Osteoblast (primary cell): Measurements from ENCODE around the gene HTRA3. TPM values are rescaled to one million over a fixed set of nuclear protein-coding genes. Genes with fewer than 3 reads are reported as not detected.

Experiments used
- DNase-seq: peaks from one replicate; pipeline ENCODE4 v3.0.0; 2011; ENCODE audit warnings: low spot score, mixed read lengths; ENCODE audit not compliant: insufficient read length; ENCODE audit errors: missing footprints
- H2AFZ ChIP-seq: 2 replicates; pipeline ENCODE4 v1.6.0; 2011; ENCODE audit warnings: mild to moderate bottlenecking, low read length
- H3K27ac ChIP-seq: 2 replicates; pipeline ENCODE4 v1.5.1; 2011; ENCODE audit warnings: mild to moderate bottlenecking, low read depth, low read length, moderate library complexity
- H3K27me3 ChIP-seq: 2 replicates; pipeline ENCODE4 v1.6.0; 2012; ENCODE audit warnings: mild to moderate bottlenecking, control low read depth, inconsistent platforms, low read length, moderate library complexity; ENCODE audit not compliant: insufficient read depth
- H3K36me3 ChIP-seq: 2 replicates; pipeline ENCODE4 v1.5.1; 2011; ENCODE audit warnings: mild to moderate bottlenecking, low read length, control low read depth, moderate library complexity; ENCODE audit not compliant: insufficient read depth
- H3K4me1 ChIP-seq: 2 replicates; pipeline ENCODE4 v1.5.1; 2011; ENCODE audit warnings: mild to moderate bottlenecking, low read length, control low read depth, moderate library complexity; ENCODE audit not compliant: insufficient read depth
- H3K4me2 ChIP-seq: 2 replicates; pipeline ENCODE4 v1.6.0; 2011; ENCODE audit warnings: mild to moderate bottlenecking, low read length; ENCODE audit not compliant: insufficient read depth
- H3K4me3 ChIP-seq: fragments of 200-600 bp; sonication (generic); 3 replicates; pipeline ENCODE4 v1.5.1; 2012; ENCODE audit warnings: mild to moderate bottlenecking, low read length, inconsistent platforms; ENCODE audit not compliant: insufficient read depth
- H3K79me2 ChIP-seq: 2 replicates; pipeline ENCODE4 v1.6.0; 2012; ENCODE audit warnings: mild to moderate bottlenecking, low read length, control low read depth, inconsistent platforms; ENCODE audit not compliant: insufficient read depth
- H3K9me3 ChIP-seq: 2 replicates; pipeline ENCODE4 v1.5.1; 2011; ENCODE audit warnings: low read depth, low read length, control low read depth
- H4K20me1 ChIP-seq: 2 replicates; pipeline ENCODE4 v1.6.0; 2012; ENCODE audit warnings: mild to moderate bottlenecking, low read length, control low read depth; ENCODE audit not compliant: insufficient read depth
- total RNA-seq: library from RNA; depleted of rRNA; stranded (reverse); fragments of >200 nt; gene quantifications from 2 replicates; pipeline ENCODE4 v1.2.3, GENCODE V29; 2012
- TF ChIP-seq, protein P1 (sequence below): IDR thresholded peaks from 2 replicates; pipeline ENCODE4 v1.5.1; 2011; ENCODE audit warnings: mild to moderate bottlenecking, low read depth, low read length, moderate library complexity; ENCODE audit errors: extremely low read depth

HTRA3 gene
- total RNA-seq, 1 donor: 4.0 TPM

DNA sequence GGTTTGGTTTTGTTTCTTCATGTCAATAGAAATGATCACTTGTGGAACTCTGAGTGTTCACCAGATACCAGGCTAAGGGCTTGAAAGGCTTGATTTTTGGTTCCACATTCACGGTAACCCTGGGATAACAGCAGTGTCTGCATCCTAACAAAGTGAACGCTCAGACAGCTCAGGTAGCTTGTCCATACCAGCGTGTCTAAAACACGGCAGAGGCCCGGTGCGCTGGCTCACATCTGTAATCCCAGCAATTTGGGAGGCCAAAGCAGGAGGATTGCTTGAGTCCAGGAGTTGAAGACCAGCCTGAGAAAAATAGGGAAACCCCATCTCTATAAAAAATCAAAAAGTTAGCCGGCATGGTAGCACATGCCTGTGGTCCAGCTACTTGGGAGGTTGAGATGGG lies 49.0 kb downstream of the HTRA3 start:
- Histone ChIP-seq H3K4me3 (no peak overlapping the region), H3K4me1 (peaks cover 11% of the 10 kb centered on the region), H3K4me2 (no peak overlapping the region), H4K20me1 (no peaks in the 10 kb centered on the region), H3K79me2 (no peaks in the 10 kb centered on the region), H3K9me3 (no peaks in the 10 kb centered on the region), H3K36me3 (no peaks in the 10 kb centered on the region), H2AFZ (no peak overlapping the region), H3K27me3 (peaks cover 7% of the 10 kb centered on the region), H3K27ac (no peak overlapping the region)
- TF ChIP-seq, protein P1, sequence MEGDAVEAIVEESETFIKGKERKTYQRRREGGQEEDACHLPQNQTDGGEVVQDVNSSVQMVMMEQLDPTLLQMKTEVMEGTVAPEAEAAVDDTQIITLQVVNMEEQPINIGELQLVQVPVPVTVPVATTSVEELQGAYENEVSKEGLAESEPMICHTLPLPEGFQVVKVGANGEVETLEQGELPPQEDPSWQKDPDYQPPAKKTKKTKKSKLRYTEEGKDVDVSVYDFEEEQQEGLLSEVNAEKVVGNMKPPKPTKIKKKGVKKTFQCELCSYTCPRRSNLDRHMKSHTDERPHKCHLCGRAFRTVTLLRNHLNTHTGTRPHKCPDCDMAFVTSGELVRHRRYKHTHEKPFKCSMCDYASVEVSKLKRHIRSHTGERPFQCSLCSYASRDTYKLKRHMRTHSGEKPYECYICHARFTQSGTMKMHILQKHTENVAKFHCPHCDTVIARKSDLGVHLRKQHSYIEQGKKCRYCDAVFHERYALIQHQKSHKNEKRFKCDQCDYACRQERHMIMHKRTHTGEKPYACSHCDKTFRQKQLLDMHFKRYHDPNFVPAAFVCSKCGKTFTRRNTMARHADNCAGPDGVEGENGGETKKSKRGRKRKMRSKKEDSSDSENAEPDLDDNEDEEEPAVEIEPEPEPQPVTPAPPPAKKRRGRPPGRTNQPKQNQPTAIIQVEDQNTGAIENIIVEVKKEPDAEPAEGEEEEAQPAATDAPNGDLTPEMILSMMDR: no peak
- no peak for DNase-seq

DNA sequence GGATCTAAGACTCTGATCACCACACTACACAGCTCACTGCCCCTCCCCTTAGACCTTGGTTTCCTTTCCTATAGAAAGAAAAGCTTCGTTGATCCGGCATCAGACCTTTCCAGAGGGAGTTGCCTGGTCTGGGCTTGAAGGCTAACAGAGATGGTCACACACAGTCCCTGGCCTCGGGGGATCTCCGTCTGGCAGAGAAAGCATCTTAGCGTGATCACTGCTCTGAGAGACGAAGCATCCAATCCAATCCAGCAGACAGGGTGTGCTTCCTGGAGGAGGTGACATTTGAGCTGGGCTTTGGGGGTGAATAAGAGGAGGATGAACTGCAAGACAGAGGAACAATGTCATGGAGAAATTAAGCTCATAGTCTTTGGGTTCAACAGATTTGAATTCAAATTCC lies 49.5 kb downstream of the HTRA3 start:
- no peaks in the 10 kb centered on the region for H3K79me2 ChIP-seq
- TF ChIP-seq, protein P1: no peak
- H3K4me2 ChIP-seq: no peak overlapping the region
- peak; percentile 38 for DNase-seq
- no peaks in the 10 kb centered on the region for H3K36me3 ChIP-seq
- H3K27ac ChIP-seq: no peak overlapping the region
- H2AFZ ChIP-seq: no peak overlapping the region
- peaks cover 11% of the 10 kb centered on the region for H3K4me1 ChIP-seq
- H3K4me3 ChIP-seq: no peak overlapping the region
- H3K9me3 ChIP-seq: no peaks in the 10 kb centered on the region
- H3K27me3 ChIP-seq: peaks cover 7% of the 10 kb centered on the region
- no peaks in the 10 kb centered on the region for H4K20me1 ChIP-seq

DNA sequence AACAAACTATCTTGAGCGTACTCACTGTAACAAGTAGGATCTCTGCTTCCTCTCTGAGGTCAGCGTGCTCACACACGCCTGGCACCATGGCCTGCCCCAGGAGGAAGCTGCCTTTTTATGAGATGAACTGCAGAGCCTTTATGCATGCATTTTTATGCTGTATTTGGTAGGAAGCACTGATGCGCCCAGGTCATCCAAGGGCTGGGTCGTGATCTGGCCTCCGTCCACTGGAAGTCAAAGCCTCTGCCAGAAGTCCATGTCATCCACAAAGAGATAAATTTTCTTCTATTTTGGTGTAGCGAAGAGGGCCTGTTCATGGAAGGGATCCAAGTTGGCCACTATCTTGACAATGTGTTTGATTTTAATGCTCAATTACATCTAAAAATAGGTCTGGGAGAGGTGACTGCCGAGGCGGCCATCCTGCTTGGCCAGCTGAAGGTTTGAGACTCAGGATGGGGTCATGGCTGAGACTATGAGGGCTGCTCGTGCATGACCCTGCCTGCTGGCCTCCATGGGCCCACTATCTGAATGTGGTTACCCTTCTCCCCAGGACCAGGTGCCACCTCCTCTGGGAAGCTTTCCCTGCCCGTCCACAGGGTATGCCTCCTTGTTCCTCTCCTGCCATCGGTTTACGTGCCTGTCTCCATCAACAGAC lies 50.3 kb downstream of the HTRA3 start:
- H2AFZ ChIP-seq: no peak overlapping the region
- H3K4me2 ChIP-seq: no peak overlapping the region
- peak; percentile 46 for DNase-seq
- H4K20me1 ChIP-seq: no peaks in the 10 kb centered on the region
- H3K79me2 ChIP-seq: no peaks in the 10 kb centered on the region
- H3K27me3 ChIP-seq: peaks cover 2% of the 10 kb centered on the region
- H3K27ac ChIP-seq: no peak overlapping the region
- peaks cover 17% of the 10 kb centered on the region for H3K4me1 ChIP-seq
- no peak overlapping the region for H3K4me3 ChIP-seq
- no peaks in the 10 kb centered on the region for H3K9me3 ChIP-seq
- TF ChIP-seq, protein P1: no peak
- H3K36me3 ChIP-seq: no peaks in the 10 kb centered on the region

DNA sequence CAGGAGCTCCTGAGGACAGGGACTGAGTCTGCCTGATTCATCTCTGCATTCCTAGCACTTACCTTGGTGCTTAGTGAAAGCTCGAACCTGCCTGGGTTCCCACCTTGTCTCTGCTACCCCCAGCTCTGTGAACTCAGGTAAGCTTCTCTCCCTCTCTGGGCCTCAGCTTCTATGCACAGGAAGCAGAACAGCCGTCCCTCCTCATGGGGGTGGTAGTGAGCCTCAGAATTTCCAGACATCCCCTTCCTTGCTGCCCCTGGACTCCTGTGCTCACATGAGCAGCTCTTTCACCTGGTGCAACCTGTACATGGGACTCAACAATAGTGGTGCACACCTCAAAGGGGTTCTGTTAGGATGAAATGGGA lies 50.8 kb downstream of the HTRA3 start:
- Histone ChIP-seq H2AFZ (no peak overlapping the region), H3K9me3 (no peaks in the 10 kb centered on the region), H3K36me3 (no peaks in the 10 kb centered on the region), H4K20me1 (no peaks in the 10 kb centered on the region), H3K4me1 (peaks cover 19% of the 10 kb centered on the region), H3K27ac (no peak overlapping the region), H3K79me2 (no peaks in the 10 kb centered on the region), H3K4me2 (no peak overlapping the region), H3K4me3 (no peak overlapping the region), H3K27me3 (no peaks in the 10 kb centered on the region)
- DNase-seq: no peak
- TF ChIP-seq, protein P1: peak; percentile 12
